ENCODE results near the gene TMEM81. TPM values are rescaled to one million over a fixed set of nuclear protein-coding genes. Genes with fewer than 3 reads are reported as not detected.
A peak's percentile ranks its signal among the peaks of the same experiment; 100 is the strongest.

TMEM81 gene
- total RNA-seq, 1 donor from 2014 or later, result 5.4 TPM

DNA sequence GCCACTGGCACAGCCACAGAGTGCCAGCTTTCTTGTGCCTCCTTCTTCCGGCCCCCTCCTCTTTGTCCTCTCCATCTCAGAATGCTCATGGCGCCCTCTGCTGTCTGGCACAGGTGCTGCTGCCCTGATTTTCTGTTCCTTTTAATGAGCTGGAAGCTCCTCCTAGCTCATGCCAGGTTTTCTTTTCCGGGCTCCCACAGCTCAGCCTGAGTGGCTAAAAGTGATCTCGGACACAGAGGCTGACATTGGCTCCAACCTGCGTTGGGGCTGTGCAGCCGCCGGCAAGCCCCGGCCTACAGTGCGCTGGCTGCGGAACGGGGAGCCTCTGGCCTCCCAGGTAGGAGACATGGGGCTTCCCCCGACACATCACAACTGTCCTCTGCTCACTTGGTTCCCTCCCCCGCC lies 22.6 kb downstream of the TMEM81 start:
- H3K4me1 Mint-ChIP-seq, result peaks cover 17% of the 10 kb centered on the region
- H3K4me3 Mint-ChIP-seq, result no peak overlapping the region
- peak; percentile 99 for DNase-seq (ENCODE audit: low read depth, low spot score)
- TF ChIP-seq CTCF (conservative IDR thresholded peaks at IDR 0.05), result peak; percentile 95
- peak overlapping the region; percentile 32 for H3K27ac Mint-ChIP-seq (ENCODE audit: unreplicated experiment)
- no peaks in the 10 kb centered on the region for H3K27me3 Mint-ChIP-seq (ENCODE audit: low read depth)
- no peaks in the 10 kb centered on the region for H3K36me3 Mint-ChIP-seq (ENCODE audit: low read depth)
- no peaks in the 10 kb centered on the region for H3K9me3 Mint-ChIP-seq

DNA sequence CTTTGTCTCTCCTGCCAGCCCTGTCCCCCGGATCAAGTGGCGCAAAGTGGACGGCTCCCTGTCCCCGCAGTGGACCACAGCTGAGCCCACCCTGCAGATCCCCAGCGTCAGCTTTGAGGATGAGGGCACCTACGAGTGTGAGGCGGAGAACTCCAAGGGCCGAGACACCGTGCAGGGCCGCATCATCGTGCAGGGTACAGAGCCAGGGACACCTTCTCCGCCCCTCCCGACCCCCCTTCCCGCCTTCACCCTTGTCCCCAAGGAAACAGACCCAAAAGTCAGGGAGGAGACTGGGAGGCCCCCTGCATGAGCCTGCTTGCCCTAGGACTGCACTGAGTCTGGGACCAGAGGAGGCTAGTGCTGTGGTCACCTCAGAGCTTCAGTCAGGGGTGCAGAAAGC lies 23.0 kb downstream of the TMEM81 start:
- Mint-ChIP-seq H3K4me1 (peaks cover 17% of the 10 kb centered on the region), H3K4me3 (no peak overlapping the region), H3K9me3 (no peaks in the 10 kb centered on the region), H3K27ac (ENCODE audit: unreplicated experiment) (peak overlapping the region; percentile 67), H3K27me3 (ENCODE audit: low read depth) (no peaks in the 10 kb centered on the region), H3K36me3 (ENCODE audit: low read depth) (no peaks in the 10 kb centered on the region)
- DNase-seq (ENCODE audit: low read depth, low spot score), result no peak
- no peak for TF ChIP-seq CTCF (conservative IDR thresholded peaks at IDR 0.05)

DNA sequence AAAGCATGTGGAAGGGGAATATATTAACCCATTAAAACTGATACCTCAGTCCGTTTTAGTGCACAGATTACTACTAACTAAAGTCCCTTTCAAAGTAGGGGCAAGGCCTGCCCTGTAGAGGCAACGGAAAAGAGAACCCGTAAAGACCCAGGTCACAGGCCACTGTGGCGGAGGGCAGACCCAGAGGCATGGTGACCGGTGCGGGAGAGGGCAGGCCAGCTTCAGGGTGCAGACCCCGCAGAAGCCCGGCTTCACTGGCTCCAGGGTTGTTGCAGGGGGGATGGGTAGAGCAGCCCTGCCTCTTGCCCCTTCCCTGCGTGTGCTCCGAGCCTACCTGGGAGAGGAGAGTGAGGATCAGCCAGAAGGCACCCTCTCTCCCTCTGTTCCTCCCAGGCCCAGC lies 23.5 kb downstream of the TMEM81 start:
- DNase-seq (ENCODE audit: low read depth, low spot score), result no peak
- H3K4me3 Mint-ChIP-seq, result no peak overlapping the region
- H3K27ac Mint-ChIP-seq (ENCODE audit: unreplicated experiment), result no peak overlapping the region
- no peaks in the 10 kb centered on the region for H3K36me3 Mint-ChIP-seq (ENCODE audit: low read depth)
- no peak for TF ChIP-seq CTCF (conservative IDR thresholded peaks at IDR 0.05)
- no peaks in the 10 kb centered on the region for H3K9me3 Mint-ChIP-seq
- H3K4me1 Mint-ChIP-seq, result peaks cover 17% of the 10 kb centered on the region
- no peaks in the 10 kb centered on the region for H3K27me3 Mint-ChIP-seq (ENCODE audit: low read depth)

- no peaks in the 10 kb centered on the region for H3K9me3 Mint-ChIP-seq
- peaks cover 22% of the 10 kb centered on the region for H3K4me1 Mint-ChIP-seq
- H3K36me3 Mint-ChIP-seq (ENCODE audit: low read depth), result no peaks in the 10 kb centered on the region
- no peak overlapping the region for H3K4me3 Mint-ChIP-seq
- no peak for TF ChIP-seq CTCF (conservative IDR thresholded peaks at IDR 0.05)
- H3K27ac Mint-ChIP-seq (ENCODE audit: unreplicated experiment), result no peak overlapping the region
- no peak for DNase-seq (ENCODE audit: low read depth, low spot score)
- no peaks in the 10 kb centered on the region for H3K27me3 Mint-ChIP-seq (ENCODE audit: low read depth)
These were observed 24.6 kb downstream of the TMEM81 start for GRCh38 chr1:205059660-205060059.

- H3K4me1 Mint-ChIP-seq, result peaks cover 26% of the 10 kb centered on the region
- no peak for DNase-seq (ENCODE audit: low read depth, low spot score)
- H3K9me3 Mint-ChIP-seq, result no peaks in the 10 kb centered on the region
- H3K27me3 Mint-ChIP-seq (ENCODE audit: low read depth), result no peaks in the 10 kb centered on the region
- TF ChIP-seq CTCF (conservative IDR thresholded peaks at IDR 0.05), result no peak
- no peak overlapping the region for H3K27ac Mint-ChIP-seq (ENCODE audit: unreplicated experiment)
- no peaks in the 10 kb centered on the region for H3K36me3 Mint-ChIP-seq (ENCODE audit: low read depth)
- H3K4me3 Mint-ChIP-seq, result no peak overlapping the region
These were observed 25.4 kb downstream of the TMEM81 start for GRCh38 chr1:205058853-205059252.

Measured in neural crest cell (in vitro differentiated cells).